Fibroblast of the aortic adventitia (primary cell): Measurements from ENCODE around the gene H2BW1. TPM values are rescaled to one million over a fixed set of nuclear protein-coding genes. Genes with fewer than 3 reads are reported as not detected.
"Not testable (repeated sequence)": the region's sequence is repeated elsewhere in the genome, so short reads cannot be mapped to it uniquely, and the experiment has no call there.

Experiments
- DNase-seq: peaks from one replicate; pipeline ENCODE4 v3.0.0-alpha.2; 2010; ENCODE audit warnings: low read depth
- H3K4me3 ChIP-seq: 2 replicates; pipeline ENCODE4 v1.5.1; 2011; ENCODE audit warnings: low read depth, mild to moderate bottlenecking, control low read depth, low read length, moderate library complexity
- total RNA-seq: library from RNA; depleted of rRNA; stranded (reverse); fragments of >200 nt; gene quantifications from 2 replicates; pipeline ENCODE4 v1.2.3, GENCODE V29; 2012; ENCODE audit warnings: low replicate concordance
- TF ChIP-seq, protein P1 (sequence below): IDR thresholded peaks from 2 replicates; pipeline ENCODE4 v1.5.1; 2011; ENCODE audit warnings: mild to moderate bottlenecking, low read length, control low read depth, inconsistent platforms; ENCODE audit not compliant: insufficient read depth

Gene H2BW1
- total RNA-seq, 1 donor: not detected

DNA sequence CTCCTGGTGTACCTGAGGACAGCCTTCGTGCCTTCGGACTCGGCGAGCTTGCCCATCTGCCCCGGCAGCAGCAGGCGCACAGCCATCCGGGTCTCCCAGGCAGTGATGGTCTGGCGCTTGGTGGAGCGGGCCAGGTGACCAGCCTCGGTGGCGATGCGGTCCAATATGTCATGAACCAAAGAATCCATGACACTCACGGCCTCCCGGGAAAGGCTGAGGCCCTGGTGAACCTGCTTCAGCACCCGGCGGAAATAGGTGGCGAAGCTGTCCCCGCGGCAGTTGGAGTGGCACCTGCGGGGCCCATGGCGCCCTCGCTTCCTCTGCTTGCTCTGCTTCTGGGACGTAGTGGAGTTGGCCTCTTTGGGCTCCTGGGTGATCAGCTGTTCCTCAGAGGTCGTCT, 350 bp downstream of the H2BW1 start:
- no peak overlapping the region for H3K4me3 ChIP-seq
- TF ChIP-seq, protein P1, sequence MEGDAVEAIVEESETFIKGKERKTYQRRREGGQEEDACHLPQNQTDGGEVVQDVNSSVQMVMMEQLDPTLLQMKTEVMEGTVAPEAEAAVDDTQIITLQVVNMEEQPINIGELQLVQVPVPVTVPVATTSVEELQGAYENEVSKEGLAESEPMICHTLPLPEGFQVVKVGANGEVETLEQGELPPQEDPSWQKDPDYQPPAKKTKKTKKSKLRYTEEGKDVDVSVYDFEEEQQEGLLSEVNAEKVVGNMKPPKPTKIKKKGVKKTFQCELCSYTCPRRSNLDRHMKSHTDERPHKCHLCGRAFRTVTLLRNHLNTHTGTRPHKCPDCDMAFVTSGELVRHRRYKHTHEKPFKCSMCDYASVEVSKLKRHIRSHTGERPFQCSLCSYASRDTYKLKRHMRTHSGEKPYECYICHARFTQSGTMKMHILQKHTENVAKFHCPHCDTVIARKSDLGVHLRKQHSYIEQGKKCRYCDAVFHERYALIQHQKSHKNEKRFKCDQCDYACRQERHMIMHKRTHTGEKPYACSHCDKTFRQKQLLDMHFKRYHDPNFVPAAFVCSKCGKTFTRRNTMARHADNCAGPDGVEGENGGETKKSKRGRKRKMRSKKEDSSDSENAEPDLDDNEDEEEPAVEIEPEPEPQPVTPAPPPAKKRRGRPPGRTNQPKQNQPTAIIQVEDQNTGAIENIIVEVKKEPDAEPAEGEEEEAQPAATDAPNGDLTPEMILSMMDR: no peak
- DNase-seq: no peak

DNA sequence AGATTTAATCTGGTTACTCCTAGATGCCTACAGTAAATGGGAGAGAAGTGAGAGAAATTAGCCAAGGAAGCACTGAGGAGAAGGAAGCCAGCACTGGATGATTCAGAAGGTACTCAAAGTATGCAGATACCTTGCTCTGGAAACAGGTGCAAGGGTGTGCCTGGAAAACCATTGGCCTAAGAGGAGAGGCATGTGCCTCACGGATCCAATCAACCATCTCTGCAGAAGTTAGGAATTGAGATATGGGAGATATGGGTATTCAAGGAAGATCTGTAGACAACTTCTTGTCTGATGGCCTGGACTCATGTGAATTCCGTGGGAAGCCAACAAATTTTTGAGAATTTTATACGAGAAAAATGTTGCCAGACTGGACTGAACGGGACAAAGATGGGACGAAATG, 4.7 kb downstream of the H2BW1 start:
- TF ChIP-seq, protein P1: no peak
- no peak overlapping the region for H3K4me3 ChIP-seq
- DNase-seq: no peak

DNA sequence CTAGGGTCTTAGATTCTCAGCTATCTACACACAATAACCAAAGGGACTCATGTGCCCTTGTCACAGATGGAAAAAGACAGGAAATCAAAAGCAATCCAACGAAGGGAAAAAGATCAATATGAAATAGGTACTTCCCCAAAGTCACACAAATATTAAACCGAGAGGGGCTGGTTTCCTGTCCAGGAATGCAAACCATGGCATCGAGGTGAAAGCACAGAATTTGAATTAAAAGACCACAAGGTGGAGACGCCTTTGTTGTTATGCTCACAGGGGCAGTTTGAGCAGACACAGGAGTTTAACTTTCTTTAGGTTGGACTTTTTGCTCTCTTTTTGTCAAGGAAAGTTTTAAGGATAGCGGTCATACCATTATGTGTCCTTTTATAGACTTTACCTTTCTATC, 14.3 kb downstream of the H2BW1 start:
- TF ChIP-seq, protein P1: no peak
- DNase-seq: no peak
- no peak overlapping the region for H3K4me3 ChIP-seq

DNA sequence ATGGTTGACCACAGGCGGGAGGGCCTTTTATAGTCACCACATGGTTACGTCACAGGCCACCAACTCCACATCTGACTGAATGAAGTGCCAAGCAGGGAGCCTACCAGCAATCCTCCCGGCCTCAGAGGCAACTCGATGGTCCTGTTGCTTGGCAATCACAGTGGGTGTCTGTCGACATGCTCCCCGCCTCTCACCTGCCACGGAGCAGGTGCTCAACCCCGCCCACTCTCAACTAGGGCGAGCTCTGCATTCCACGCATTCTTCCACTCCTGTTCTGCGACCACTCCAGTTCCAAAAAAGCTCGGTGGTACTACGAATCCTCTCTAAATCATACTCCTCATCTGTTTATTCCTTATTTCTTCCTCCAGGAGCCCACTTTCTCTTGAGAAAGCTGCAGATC, 30.0 kb downstream of the H2BW1 start:
- DNase-seq, H3K4me3 ChIP-seq: not testable (repeated sequence)

DNA sequence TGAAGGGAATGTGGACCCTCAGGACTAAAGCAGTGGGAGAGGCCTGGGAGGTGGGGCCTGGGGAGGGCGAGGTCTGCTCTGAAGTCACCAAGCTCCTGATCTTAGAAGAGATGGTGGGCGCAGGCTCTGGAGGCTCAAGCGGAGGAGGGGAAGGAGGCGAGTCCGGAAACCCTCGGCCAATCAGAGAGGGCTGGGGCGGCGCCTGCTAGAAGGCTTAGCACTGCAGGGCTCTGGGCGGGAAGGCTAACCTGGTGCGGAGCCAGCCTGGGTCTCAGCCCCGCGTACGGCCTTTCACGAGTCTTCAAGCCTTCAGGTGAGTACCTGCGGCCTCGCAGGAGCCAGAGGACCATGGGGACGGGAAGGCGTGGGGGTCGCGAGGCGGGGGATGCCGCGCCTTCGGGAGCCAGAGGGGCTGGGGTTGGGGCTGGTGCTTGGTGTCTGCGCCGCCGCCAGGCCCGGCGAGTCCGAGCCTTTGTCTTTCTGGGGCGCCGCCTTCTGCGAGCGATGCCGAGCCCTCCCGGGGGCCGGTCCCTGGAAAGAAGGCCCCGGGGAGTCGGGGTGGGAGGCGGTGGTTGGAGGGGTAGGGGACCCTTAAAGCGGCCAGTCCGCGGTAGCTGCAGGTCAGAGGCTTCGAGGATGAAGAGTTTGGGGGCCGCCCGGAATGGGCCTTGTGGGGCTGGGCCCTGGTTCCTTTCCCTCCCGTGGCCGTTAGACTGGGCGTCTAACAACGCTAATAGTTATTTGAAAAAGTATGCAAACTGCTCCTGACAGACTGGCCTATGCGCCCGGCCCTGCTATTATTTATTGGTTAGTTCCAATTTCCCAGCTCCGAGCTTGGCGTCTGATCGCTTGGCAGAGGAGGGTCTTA, 50.9 kb downstream of the H2BW1 start, which contains the start of gene TMSB15B:
TSS of gene TMSB15B (plus strand) at position 217 of the 868 bp plus-strand sequence.
- not testable (repeated sequence) for DNase-seq, H3K4me3 ChIP-seq

Other genes starting within 250 kb of the H2BW1 start
- 2.3 TPM in 1 of 2 replicates, not detected in the other for gene PLP1, start 236.9 kb downstream of the H2BW1 start, total RNA-seq
- gene RAB9B, start 181.5 kb downstream of the H2BW1 start, total RNA-seq: 1.9 and 2.6 TPM in 2 replicates
- 7.0 and 7.6 TPM in 2 replicates for gene TMSB15B, start 51.1 kb downstream of the H2BW1 start, total RNA-seq
- gene H2BW2, start 26.2 kb upstream of the H2BW1 start, total RNA-seq: not detected in 2 replicates
- gene TMSB15C, start 62.5 kb upstream of the H2BW1 start, total RNA-seq: 3.3 and 5.1 TPM in 2 replicates
- gene ZCCHC18, start 98.8 kb upstream of the H2BW1 start, total RNA-seq: 0.27 and 2.4 TPM in 2 replicates
- 3.6 and 12.9 TPM in 2 replicates for gene SLC25A53, start 143.3 kb upstream of the H2BW1 start, total RNA-seq
- gene FAM199X, start 152.7 kb upstream of the H2BW1 start, total RNA-seq: 10.5 and 16.7 TPM in 2 replicates
- not detected in 2 replicates for gene ESX1, start 241.2 kb upstream of the H2BW1 start, total RNA-seq